HG03196 (cell line): ENCODE data around the gene CD19.
A peak's percentile ranks its signal among the peaks of the same experiment; 100 is the strongest.
"Not testable (repeated sequence)": the region's sequence is repeated elsewhere in the genome, so short reads cannot be mapped to it uniquely, and the experiment has no call there.

ENCODE experiments used
- ATAC-seq: cut with Tn5 transposase; IDR thresholded peaks from one replicate; pipeline ENCODE4 v1.9.1; 2021; ENCODE audit not compliant: unreplicated experiment

Gene CD19

GRCh38 chr16:28935924-28936783 is 4.4 kb downstream of the CD19 start:
- no peak for ATAC-seq

- no peak for ATAC-seq
Measured at GRCh38 chr16:28936784-28937155, 5.0 kb downstream of the CD19 start.

- no peak for ATAC-seq
Measured at GRCh38 chr16:28937222-28937876, 5.6 kb downstream of the CD19 start.

- ATAC-seq: no peak
Measured at GRCh38 chr16:28938721-28939120, 7.0 kb downstream of the CD19 start.

- not testable (repeated sequence) for ATAC-seq
Measured at GRCh38 chr16:28939825-28940224, 8.1 kb downstream of the CD19 start.

GRCh38 chr16:28943281-28943680 is 11.5 kb downstream of the CD19 start:
- ATAC-seq: no peak

- no peak for ATAC-seq
Measured at GRCh38 chr16:28946681-28947080, 14.9 kb downstream of the CD19 start.

- peak; percentile 88 for ATAC-seq
Measured at GRCh38 chr16:28950648-28951409, 19.1 kb downstream of the CD19 start, which contains the start of gene NFATC2IP. Gene NFATC2IP, plus strand, starts transcription at chr16:28950937. Its CDS starts 75 bp downstream, at chr16:28951012.

GRCh38 chr16:28951410-28951943 is 19.7 kb downstream of the CD19 start:
- peak; percentile 21 for ATAC-seq

GRCh38 chr16:28958216-28958615 is 26.4 kb downstream of the CD19 start:
- ATAC-seq: no peak

- ATAC-seq: no peak
Measured at GRCh38 chr16:28958836-28959235, 27.1 kb downstream of the CD19 start.

GRCh38 chr16:28964072-28964471 is 32.3 kb downstream of the CD19 start:
- no peak for ATAC-seq

GRCh38 chr16:28964496-28964895 is 32.7 kb downstream of the CD19 start:
- ATAC-seq: no peak

GRCh38 chr16:28967156-28967555 is 35.4 kb downstream of the CD19 start:
- no peak for ATAC-seq

- not testable (repeated sequence) for ATAC-seq
Measured at GRCh38 chr16:28969696-28970095, 37.9 kb downstream of the CD19 start.

GRCh38 chr16:28974007-28974436 is 42.3 kb downstream of the CD19 start:
- peak; percentile 19 for ATAC-seq

- peak; percentile 85 for ATAC-seq
Measured at GRCh38 chr16:28974437-28975157, 42.8 kb downstream of the CD19 start, which contains the start of gene SPNS1. Gene SPNS1, plus strand, starts transcription at chr16:28974778. Its CDS starts 374 bp downstream, at chr16:28975152.

GRCh38 chr16:28975158-28975599 is 43.4 kb downstream of the CD19 start:
- ATAC-seq: peak; percentile 29

- ATAC-seq: no peak
Measured at GRCh38 chr16:28977703-28978662, 46.2 kb downstream of the CD19 start.
